Gastroesophageal sphincter (tissue), 4 donors: ENCODE results near the gene LMNB1. TPM values are rescaled to one million over a fixed set of nuclear protein-coding genes. Genes with fewer than 3 reads are reported as not detected.
"Not testable (repeated sequence)": the region's sequence is repeated elsewhere in the genome, so short reads cannot be mapped to it uniquely, and the experiment has no call there.

Experiments
- ATAC-seq: fragments of 150-250 bp; one replicate; pipeline ENCODE4 v1.9.1; 2016; ENCODE audit warnings: mild to moderate bottlenecking, moderate library complexity
- H3K27ac ChIP-seq, 4 donors: fragments of 200-600 bp; sonication (generic) in 3 of 4; 1 replicate in 3 of 4; 2 replicates in 1 of 4; pipeline ENCODE4 v1.5.1; 2016 to 2019
- H3K27me3 ChIP-seq: fragments of 200-600 bp; sonication (generic); one replicate; pipeline ENCODE4 v1.5.1; 2019
- H3K36me3 ChIP-seq, 2 donors: fragments of 200-600 bp; sonication (generic); one replicate each; pipeline ENCODE4 v1.5.1; 2019; ENCODE audit warnings: control low read depth in 1 of 2
- H3K4me1 ChIP-seq, 3 donors: fragments of 200-600 bp; sonication (generic); 1 replicate in 2 of 3; 2 replicates in 1 of 3; pipeline ENCODE4 v1.5.1; 2016 to 2019; ENCODE audit warnings: control low read depth in 2 of 3
- H3K4me3 ChIP-seq, 2 donors: fragments of 200-600 bp; sonication (generic); one replicate each; pipeline ENCODE4 v1.5.1; 2019; ENCODE audit warnings: mild to moderate bottlenecking in 1 of 2, moderate library complexity in 1 of 2
- H3K9me3 ChIP-seq, 3 donors: fragments of 200-600 bp; sonication (generic); one replicate each; pipeline ENCODE4 v1.5.1; 2017 to 2019; ENCODE audit warnings: control low read depth in 2 of 3
- CTCF ChIP-seq, 4 experiments: fragments of 200-600 bp in 2 of 4; fragments of 450-650 bp in 2 of 4; sonication (generic) in 1 of 4; IDR thresholded peaks; one replicate each; pipeline ENCODE4 v1.5.1; 2017 to 2019; ENCODE audit warnings: antibody characterized with exemption in 4 of 4, mild to moderate bottlenecking in 2 of 4, moderate library complexity in 2 of 4
- EP300 ChIP-seq: sonication (generic); formaldehyde crosslinking; IDR thresholded peaks from one replicate; pipeline ENCODE4 v1.6.1; 2017; ENCODE audit warnings: antibody characterized with exemption, mild to moderate bottlenecking
- POLR2A ChIP-seq, 2 donors: fragments of 450-650 bp; IDR thresholded peaks; one replicate each; pipeline ENCODE4 v1.6.1; 2017; ENCODE audit warnings: antibody characterized with exemption in 2 of 2, mild to moderate bottlenecking in 2 of 2, moderate library complexity in 1 of 2
- POLR2AphosphoS5 ChIP-seq: sonication (generic); formaldehyde crosslinking; IDR thresholded peaks from one replicate; pipeline ENCODE4 v1.6.1; 2017; ENCODE audit warnings: antibody characterized with exemption
- WGBS, 2 donors: methylation state at CpG; one replicate each; pipeline ENCODE4 v1.1.5; 2018; ENCODE audit warnings: low coverage in 1 of 2; 5-methylcytosine and 5-hydroxymethylcytosine counted together
- total RNA-seq, 4 donors: library from RNA; depleted of rRNA; stranded (reverse); fragments of >200 nt; gene quantifications; one replicate each; pipeline ENCODE4 v1.1.0, GENCODE V29; 2016

Gene LMNB1
- total RNA-seq, 4 donors from 2014 or later: 3.2 to 14.3 (median 6.6) TPM

GRCh38 chr5:126777257-126777974, 480 bp downstream of the LMNB1 start:
- WGBS, 2 donors: 0% methylated on average over 13 of the region's 93 CpGs; no CpG with 5 or more reads in 1 of the 2 donors
- Histone ChIP-seq H3K9me3 (no peaks in the 10 kb centered on the region), H3K4me1 (peaks cover 0 to 23% (median 3%) of the 10 kb centered on the region in 3 donors), H3K27me3 (no peaks in the 10 kb centered on the region), H3K27ac (peak overlapping the region in 3 of 4 donors; percentile 90 to 94 (median 90)), H3K36me3 (no peaks in the 10 kb centered on the region), H3K4me3 (peak overlapping the region; percentile 37 to 80)
- TF ChIP-seq CTCF (IDR thresholded peaks at IDR 0.05) (peak in 1 of 4 experiments; percentile 39), POLR2AphosphoS5 (no peak)
- peak; percentile 24 for ATAC-seq

GRCh38 chr5:126777975-126778674, 1.2 kb downstream of the LMNB1 start:
- peak overlapping the region in 3 of 4 donors; percentile 90 to 94 (median 90) for H3K27ac ChIP-seq
- 0% methylated on average over 16 of the region's 66 CpGs; no CpG with 5 or more reads in 1 of the 2 donors for WGBS, 2 donors
- H3K4me1 ChIP-seq: peaks cover 0 to 23% (median 3%) of the 10 kb centered on the region in 3 donors
- no peaks in the 10 kb centered on the region for H3K27me3 ChIP-seq
- no peaks in the 10 kb centered on the region for H3K36me3 ChIP-seq
- peak overlapping the region; percentile 37 to 80 for H3K4me3 ChIP-seq
- TF ChIP-seq POLR2A (IDR thresholded peaks at IDR 0.05) (peak in 1 of 2 donors; percentile 16), CTCF (IDR thresholded peaks at IDR 0.05) (peak in 1 of 4 experiments; percentile 7), POLR2AphosphoS5 (peak; percentile 28), EP300 (no peak)
- peak; percentile 67 for ATAC-seq
- H3K9me3 ChIP-seq: no peaks in the 10 kb centered on the region

- peaks cover 0 to 23% (median 3%) of the 10 kb centered on the region in 3 donors for H3K4me1 ChIP-seq
- TF ChIP-seq CTCF (IDR thresholded peaks at IDR 0.05): no peak
- TF ChIP-seq EP300: no peak
- no peak for TF ChIP-seq POLR2A (IDR thresholded peaks at IDR 0.05)
- no peak for TF ChIP-seq POLR2AphosphoS5
- no peaks in the 10 kb centered on the region for H3K9me3 ChIP-seq
- peak overlapping the region in 3 of 4 donors; percentile 90 to 94 (median 90) for H3K27ac ChIP-seq
- H3K27me3 ChIP-seq: no peaks in the 10 kb centered on the region
- no peak for ATAC-seq
- 9 to 38% methylated on average over 12 to 17 of the region's 17 CpGs for WGBS, 2 donors
- H3K4me3 ChIP-seq: peak overlapping the region; percentile 37 to 80
- no peaks in the 10 kb centered on the region for H3K36me3 ChIP-seq
Measured at GRCh38 chr5:126778675-126779403, 1.9 kb downstream of the LMNB1 start.

GRCh38 chr5:126780165-126780827, 3.4 kb downstream of the LMNB1 start:
- 14 to 27% methylated on average over 7 of the region's 7 CpGs for WGBS, 2 donors
- Histone ChIP-seq H3K4me1 (peaks cover 0 to 22% (median 3%) of the 10 kb centered on the region in 3 donors), H3K36me3 (no peaks in the 10 kb centered on the region), H3K4me3 (no peak overlapping the region), H3K27ac (no peak overlapping the region), H3K27me3 (no peaks in the 10 kb centered on the region), H3K9me3 (no peaks in the 10 kb centered on the region)
- no peak for ATAC-seq
- no peak for TF ChIP-seq POLR2AphosphoS5
- TF ChIP-seq CTCF (IDR thresholded peaks at IDR 0.05): peak in 3 of 4 experiments; percentile 59 to 70 (median 62)

GRCh38 chr5:126788409-126788808, 11.5 kb downstream of the LMNB1 start:
- 95 to 100% methylated on average over 4 to 5 of the region's 7 CpGs for WGBS, 2 donors
- not testable (repeated sequence) for H3K4me1 ChIP-seq

More at GRCh38 chr5:126788409-126788808, 11.5 kb downstream of the LMNB1 start:
- H3K36me3 ChIP-seq, H3K4me3 ChIP-seq, H3K27ac ChIP-seq, H3K27me3 ChIP-seq, ATAC-seq, H3K9me3 ChIP-seq: not testable (repeated sequence)
